Adrenal gland (tissue), 5 donors: ENCODE results near the gene BRD8.

ENCODE experiments used
- CTCF ChIP-seq, 6 experiments: fragments of 450-650 bp in 4 of 6; fragments of 200-600 bp in 2 of 6; sonication (generic) in 1 of 6; IDR thresholded peaks; 1 replicate in 5 of 6; 2 replicates in 1 of 6; pipeline versions ENCODE4 v1.5.1 to v1.8.0; 2016 to 2021; ENCODE audit warnings: antibody characterized with exemption in 6 of 6, mild to moderate bottlenecking in 2 of 6, moderate library complexity in 1 of 6
- POLR2A ChIP-seq, 2 donors: fragments of 450-650 bp; IDR thresholded peaks; one replicate each; pipeline ENCODE4 v1.6.1; 2017; ENCODE audit warnings: antibody characterized with exemption in 2 of 2, mild to moderate bottlenecking in 2 of 2, moderate library complexity in 1 of 2
- donor health status: DM: no; HTN: no; CAD: no.

- TF ChIP-seq CTCF (IDR thresholded peaks at IDR 0.05) (peak in 3 of 6 experiments; percentile 15 to 26 (median 22)), POLR2A (IDR thresholded peaks at IDR 0.05) (no peak)
These were observed 1.9 kb upstream of the BRD8 start for GRCh38 chr5:138180183-138180782.
